ENCODE data around the gene SOHLH1.

Gene SOHLH1, protein sequence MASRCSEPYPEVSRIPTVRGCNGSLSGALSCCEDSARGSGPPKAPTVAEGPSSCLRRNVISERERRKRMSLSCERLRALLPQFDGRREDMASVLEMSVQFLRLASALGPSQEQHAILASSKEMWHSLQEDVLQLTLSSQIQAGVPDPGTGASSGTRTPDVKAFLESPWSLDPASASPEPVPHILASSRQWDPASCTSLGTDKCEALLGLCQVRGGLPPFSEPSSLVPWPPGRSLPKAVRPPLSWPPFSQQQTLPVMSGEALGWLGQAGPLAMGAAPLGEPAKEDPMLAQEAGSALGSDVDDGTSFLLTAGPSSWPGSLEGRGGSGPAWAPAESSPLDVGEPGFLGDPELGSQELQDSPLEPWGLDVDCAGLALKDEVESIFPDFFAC

GRCh38 chr9:135699440-135699839 lies at the start of gene SOHLH1:
TSS of gene SOHLH1 (minus strand) at chr9:135699481. CDS start at chr9:135699467, 14 bp downstream.
- no peak for DNase-seq

GRCh38 chr9:135748676-135749075 lies 49.4 kb upstream of the SOHLH1 start:
- DNase-seq = no peak

- no peak for DNase-seq
Measured at GRCh38 chr9:135747311-135747710, 48.0 kb upstream of the SOHLH1 start.

GRCh38 chr9:135746565-135746964 lies 47.3 kb upstream of the SOHLH1 start:
- DNase-seq = no peak

DNA sequence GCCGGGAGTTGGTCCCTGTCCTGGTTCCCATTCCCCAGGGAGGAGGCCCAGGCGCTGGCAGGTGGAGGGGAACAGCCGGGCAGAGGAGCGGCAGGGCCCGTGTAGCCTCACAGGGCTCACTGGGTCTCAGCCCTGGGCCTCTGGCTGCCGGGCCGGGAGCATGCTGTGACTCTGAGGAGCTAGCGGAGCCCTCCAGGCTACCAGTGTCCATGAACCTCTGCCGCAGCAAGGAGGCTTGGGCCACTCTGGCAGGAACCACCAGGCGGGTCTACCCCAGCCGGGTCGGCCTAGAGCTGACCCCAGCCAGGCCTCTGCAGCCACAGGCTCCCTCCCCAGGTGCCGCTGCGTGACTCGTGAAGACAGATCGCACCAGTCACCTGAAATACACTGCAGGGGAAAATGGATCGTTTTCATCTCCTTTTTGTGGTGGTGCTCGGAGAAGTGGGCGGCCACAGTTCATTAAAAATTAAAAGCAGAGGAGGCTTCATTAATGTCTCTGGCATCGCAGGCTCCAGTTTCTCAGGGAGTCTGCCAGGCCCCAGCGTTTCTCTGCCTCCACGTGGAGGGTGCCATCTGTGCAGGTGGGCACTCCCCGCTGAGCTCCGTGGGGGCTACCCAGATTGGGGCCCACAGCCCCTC lies 46.5 kb upstream of the SOHLH1 start:
- no peak for DNase-seq

DNA sequence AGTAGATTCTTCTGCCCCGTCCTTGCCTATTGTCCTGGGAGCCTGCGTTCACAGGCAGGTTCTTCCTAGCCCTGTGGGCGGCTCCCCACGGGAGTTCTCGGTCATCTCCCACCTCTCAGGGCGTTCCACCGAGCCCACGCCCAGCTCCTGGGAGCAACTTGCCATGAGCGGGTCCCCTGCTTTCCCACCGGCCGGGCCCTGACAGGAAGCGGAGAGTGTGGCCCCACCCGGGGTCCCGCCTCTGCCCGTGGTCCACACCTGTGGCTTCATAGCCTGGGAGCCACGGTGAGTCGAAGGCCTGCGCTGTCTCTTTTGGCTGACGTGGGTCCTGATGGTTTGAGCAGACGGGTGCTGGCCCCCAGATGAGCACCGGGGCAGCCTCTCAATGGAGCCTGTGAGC lies 45.9 kb upstream of the SOHLH1 start:
- no peak for DNase-seq

DNA sequence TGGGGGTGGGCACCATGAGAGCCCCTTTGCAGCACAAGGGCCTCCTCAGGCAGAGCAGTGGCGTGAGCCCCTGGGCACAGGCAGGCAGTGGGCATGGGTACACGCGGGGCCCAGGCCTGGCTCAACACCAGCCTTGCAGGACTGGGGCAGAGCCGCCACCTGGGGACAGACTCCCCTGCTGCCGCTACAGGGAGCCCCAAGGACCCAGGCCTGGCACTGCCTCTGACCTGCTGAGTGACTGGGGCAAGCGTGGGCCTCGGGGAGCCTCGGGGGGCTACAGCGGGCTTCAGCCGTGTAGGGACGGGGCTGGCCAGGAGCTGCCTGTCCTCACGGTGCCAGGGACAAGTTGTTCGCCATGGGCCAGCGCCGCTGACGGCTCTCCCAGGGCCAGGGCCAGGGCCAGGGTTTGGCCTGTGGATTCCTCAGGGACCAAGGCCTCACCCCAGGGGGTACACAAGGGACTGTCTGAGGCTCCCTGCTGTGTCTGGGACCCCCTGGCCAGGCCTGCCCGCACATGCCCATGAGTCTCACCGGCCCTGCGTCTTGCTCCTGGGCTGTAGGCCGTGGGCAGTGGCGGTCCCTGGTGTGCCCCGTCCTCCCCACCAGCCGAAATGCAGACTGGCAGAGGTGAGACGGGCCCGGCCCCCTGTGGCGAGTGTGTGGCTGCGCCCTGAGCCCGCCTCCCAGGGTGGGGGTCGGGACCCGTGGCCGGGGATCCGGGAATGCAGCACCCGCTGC lies 45.2 kb upstream of the SOHLH1 start:
- DNase-seq = no peak

- DNase-seq = no peak
Measured at GRCh38 chr9:135743546-135744332, 44.5 kb upstream of the SOHLH1 start.

DNA sequence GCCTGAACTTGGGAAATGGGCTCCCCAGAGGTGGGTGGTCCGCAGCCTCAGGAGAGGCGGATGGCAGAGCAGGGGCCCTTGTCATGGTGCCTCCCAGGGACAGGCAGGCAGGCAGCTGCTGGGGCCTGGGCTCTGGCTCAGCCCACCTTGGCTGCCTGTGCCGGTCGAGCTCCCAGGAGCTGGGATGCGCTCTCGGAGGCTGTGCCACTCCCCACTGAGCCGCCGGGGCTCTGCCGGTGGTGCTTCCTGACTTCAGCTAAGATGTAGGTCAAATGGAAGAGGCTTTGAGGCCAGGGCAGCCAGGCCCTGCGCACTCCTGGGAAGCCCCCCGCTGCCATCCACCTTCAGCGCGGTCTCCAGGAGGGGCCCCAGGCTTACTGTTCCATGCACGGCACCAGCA lies 43.7 kb upstream of the SOHLH1 start:
- DNase-seq = no peak

DNA sequence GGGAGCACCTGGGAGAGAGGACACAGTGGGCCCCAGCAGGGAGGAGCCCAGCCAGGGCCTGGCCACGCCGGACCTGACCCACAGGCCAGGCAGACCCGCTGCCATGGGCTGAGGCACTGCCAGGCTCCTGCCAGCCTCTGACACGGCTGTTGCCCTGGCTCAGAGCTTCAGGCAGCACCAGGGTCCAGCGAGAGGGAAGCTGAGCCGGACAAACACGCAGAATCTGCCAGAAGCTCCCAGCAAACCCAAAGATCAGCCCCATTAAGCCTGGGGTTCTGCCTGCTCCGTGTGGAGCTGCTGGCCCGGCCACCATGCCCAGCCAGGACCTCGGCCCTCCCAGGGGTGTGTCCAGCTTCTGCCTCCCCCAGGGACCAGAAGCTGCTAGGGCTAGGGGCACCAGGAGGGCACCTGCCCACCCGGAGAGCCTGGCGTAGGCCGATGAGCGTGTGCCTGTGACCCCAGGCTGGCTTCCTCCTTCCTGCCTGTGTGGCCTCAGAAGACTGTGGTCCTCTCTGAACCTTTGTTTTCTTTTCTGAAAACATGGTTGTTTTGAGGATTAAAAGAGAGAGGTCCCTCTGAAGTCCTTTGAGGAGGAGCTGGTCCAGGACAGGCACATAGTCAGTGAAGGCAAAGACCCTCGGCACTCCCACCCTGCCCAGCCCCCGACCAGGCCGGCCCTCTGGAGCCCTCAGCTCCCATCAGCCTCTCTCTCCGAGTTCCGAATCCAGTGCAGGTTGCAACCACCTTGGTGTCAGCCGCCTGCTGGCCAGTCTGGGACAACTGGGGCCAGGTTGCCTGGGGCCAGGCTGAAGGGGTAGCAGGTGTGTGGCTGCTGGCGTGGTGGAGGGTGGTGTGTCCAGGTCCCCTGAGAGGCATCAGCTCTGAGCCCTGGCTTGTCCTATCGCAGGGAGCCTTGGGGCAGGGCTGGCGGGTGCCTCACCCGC lies 42.3 kb upstream of the SOHLH1 start:
- no peak for DNase-seq

- no peak for DNase-seq
Measured at GRCh38 chr9:135739271-135740220, 40.3 kb upstream of the SOHLH1 start.

DNA sequence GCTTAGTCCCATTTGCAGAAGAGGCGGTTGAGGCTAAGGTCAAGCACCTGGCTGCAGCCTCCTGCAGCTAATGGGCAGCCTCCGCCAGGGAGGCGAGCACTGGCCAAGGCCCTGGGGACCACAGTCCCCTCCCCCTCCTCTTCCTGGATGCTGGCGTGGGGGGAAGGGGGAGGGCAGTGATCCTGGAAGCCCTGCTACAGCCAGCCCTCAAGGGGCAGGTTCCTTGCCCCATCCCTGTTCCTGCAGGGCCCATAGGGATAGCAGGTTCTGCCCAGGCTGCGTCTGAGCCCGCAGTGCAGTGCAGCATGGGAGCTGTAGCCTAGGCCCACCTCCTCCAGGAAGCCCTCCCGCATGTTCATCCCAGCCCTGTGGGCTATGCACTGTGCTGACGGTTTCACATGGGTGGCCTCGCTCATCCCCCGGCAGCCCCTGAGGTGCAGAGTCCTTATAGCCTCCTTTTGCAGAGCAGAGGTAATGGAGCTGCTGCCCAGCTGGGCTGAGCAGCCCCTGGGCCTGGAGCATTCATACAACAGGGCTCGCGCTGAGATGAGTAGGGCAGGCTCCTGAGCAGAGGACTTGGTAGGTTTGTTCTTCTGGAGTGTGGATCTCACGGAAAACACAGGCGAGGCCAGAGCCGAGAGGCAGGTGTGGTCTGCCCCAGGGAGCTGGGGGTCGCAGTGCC lies 38.7 kb upstream of the SOHLH1 start:
- DNase-seq = no peak

- DNase-seq = no peak
Measured at GRCh38 chr9:135736979-135737839, 37.9 kb upstream of the SOHLH1 start.

DNA sequence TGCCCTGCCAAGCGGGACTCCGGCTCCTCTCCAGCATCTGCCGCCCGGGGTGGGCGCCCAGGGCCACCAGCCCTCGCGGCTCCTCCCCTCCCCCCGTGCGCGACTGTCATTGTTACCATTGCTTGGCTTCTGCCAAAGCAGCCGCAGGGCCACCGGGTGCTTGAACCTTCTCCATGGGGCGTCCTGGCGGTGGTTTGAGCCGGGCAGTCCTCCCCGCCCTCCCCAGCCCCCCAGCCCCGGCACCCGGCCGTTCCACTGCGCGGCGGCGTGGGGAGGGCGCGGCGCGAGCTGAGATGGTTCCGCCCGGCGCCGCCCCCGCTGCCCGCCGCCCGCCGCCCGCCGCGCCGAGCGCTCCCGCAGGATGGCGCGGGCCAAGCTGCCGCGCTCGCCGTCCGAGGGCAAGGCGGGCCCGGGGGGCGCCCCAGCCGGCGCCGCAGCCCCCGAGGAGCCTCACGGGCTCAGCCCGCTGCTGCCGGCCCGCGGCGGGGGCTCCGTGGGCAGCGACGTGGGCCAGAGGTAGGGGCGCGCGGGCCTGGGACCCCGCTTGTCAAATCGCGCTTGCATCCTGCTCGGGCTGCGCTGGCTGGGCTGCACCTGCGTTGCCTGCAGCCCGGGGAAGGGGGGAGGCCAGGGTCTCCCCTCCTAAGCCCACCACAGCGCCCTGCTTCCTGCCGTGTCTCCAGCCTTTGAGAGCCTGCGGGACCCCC lies 37.1 kb upstream of the SOHLH1 start:
- DNase-seq = no peak

DNA sequence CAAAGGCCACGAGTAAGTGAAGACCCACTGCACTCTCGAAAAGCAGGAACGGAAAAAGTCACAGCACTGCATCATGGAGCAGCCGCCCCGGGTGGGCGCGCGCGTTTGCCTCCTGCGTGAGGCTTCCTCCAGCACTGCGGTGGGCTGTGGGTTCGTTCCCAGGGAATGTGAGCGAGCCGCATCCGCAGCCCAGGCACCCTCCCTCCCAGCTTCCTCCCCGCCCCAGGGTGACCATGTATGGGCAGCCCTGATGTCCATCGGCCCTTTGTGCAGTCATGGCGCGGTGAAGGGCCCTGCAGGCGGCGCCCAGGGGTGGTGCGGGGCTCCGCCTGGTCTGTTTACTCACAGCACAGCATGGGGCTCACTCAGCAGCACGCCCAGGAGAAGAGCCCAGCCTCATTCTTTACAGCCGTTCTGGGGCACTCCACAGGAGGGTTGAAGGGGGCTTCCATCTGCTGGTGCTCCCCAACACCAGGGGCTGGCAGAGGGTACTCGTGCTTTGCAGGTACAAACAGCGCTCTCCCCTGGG lies 35.4 kb upstream of the SOHLH1 start:
- DNase-seq = no peak

DNA sequence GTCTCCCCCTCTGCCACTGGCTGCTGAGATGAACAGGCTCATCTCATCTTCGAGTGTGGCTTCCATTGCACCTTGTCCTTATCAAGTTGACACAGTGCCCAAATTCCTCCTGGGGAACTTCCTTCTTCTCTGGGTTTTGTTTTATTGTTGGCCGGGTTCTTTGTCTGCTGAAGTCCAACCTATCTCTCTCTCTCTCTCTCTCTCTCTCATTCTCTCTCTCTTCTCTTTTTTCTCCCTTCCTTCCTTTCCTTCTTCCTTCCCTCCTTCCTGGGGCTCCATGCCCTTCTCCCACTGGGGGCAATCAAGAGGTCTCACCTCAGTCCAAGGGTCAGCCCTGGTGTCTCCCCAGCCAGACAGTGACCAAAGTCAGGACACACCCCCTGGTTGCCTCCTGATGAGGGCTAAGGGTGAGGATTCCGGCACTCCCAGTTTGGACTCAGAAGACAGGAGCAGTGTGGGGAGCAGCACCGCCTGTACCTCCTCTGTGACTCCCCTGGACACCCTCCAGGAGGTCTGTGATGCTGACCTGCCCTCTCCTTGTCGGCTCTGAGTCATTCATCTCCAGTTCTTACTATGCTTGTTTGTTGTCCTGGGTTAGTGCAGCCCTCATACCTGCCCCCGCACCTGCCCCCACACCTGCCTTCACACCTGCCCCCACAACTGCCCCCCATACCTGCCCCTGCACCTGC lies 33.4 kb upstream of the SOHLH1 start:
- DNase-seq = no peak

- DNase-seq = no peak
Measured at GRCh38 chr9:135731454-135731853, 32.2 kb upstream of the SOHLH1 start.
